GM19324 (cell line): ENCODE measurements around the gene ST14.

ENCODE experiments used
- ATAC-seq: cut with Tn5 transposase; IDR thresholded peaks from one replicate; pipeline ENCODE4 v1.9.1; 2021; ENCODE audit warnings: mild to moderate bottlenecking, moderate library complexity; ENCODE audit not compliant: unreplicated experiment, low FRiP score

Gene ST14

GRCh38 chr11:130203766-130204702 lies 44.5 kb downstream of the ST14 start:
- no peak for ATAC-seq

DNA sequence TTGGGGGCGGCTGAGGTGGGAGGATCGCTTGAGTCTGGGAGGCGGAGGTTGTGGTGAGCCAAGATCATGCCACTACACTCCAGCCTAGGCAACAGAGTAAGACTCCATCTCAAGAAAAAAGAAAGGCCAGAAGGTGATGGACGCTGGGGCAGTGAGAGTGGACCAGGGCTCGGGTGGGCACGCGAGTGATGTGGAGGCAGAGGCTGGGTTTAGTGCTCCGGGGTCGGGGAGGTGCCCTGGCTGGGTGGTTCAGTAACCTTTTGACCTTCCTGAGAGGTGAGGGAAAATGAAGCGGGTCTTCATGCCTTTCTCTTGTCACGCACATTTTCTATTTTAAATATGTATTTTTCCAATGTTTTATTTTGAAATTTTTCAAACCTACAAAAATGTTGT lies 45.1 kb downstream of the ST14 start:
- ATAC-seq: no peak

DNA sequence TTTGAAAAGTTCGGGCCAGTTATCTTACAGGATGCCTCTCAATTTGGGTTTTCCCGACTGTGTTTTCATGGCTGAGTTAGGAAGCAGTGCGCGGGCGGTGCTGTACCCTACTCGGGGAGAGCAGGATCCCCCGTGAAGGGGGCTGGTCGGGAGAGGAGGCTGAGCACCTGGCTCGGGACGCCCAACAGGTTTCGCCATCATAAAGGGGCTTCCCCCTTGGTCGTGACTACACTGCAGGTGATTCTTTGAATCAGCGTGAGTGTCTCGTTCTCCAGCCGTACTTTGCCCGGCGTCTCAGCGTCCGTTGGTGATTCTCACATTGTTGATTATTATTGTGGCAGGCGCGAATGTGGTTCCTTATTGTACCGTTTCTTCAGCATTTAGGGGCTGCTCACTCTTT lies 46.6 kb downstream of the ST14 start:
- ATAC-seq: no peak

DNA sequence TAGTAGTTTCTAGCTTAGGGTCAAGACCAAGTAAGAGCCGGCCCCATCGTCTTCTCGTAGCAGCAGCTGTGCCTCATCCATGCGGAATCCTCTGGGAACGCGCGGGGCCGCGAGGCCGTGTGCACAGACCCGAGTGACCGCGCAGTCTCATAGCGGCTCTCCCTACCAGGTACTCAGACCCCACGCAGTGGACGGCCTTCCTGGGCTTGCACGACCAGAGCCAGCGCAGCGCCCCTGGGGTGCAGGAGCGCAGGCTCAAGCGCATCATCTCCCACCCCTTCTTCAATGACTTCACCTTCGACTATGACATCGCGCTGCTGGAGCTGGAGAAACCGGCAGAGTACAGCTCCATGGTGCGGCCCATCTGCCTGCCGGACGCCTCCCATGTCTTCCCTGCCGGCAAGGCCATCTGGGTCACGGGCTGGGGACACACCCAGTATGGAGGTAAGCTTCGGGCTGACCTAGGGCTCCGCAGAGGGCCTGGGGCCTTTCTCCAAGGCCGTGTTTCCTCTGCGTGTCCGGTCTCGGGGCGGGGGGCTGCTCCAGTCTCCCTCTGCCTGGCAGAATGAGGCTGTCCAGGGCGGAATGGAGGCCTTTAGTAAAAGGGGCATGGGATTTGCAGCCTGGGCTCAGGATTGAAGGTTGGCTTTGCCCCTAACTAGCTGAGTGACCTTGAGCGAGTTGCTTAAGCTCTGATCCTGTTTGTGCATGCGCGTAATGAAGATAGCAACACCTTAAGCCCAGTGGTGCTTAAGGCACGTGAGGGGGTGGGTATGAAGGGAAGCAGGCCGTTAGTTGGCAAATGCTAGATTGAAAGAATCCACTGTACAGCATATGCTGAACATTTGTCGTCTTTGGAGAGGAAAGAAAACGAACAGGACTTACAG lies 48.9 kb downstream of the ST14 start:
- no peak for ATAC-seq

DNA sequence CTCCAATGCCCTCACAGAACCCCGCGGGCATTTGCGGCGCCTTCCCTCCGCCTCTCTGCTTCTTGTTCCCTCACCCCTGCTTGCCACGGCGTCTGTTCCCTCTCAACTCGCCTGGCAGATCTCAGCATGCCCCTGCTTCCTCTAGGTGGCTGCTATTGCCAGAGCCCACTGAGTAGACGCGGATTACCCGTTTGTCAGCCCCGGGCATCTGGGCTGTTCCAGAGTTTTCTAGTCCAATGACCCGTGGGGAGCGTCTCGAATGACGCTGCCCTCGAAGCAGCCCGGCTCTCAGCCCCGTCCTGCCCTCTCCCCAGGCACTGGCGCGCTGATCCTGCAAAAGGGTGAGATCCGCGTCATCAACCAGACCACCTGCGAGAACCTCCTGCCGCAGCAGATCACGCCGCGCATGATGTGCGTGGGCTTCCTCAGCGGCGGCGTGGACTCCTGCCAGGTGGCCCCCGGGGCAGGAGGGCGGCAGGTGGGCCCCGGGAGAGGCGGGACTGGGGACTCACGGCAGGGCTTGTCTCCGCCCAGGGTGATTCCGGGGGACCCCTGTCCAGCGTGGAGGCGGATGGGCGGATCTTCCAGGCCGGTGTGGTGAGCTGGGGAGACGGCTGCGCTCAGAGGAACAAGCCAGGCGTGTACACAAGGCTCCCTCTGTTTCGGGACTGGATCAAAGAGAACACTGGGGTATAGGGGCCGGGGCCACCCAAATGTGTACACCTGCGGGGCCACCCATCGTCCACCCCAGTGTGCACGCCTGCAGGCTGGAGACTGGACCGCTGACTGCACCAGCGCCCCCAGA lies 49.7 kb downstream of the ST14 start:
- no peak for ATAC-seq

DNA sequence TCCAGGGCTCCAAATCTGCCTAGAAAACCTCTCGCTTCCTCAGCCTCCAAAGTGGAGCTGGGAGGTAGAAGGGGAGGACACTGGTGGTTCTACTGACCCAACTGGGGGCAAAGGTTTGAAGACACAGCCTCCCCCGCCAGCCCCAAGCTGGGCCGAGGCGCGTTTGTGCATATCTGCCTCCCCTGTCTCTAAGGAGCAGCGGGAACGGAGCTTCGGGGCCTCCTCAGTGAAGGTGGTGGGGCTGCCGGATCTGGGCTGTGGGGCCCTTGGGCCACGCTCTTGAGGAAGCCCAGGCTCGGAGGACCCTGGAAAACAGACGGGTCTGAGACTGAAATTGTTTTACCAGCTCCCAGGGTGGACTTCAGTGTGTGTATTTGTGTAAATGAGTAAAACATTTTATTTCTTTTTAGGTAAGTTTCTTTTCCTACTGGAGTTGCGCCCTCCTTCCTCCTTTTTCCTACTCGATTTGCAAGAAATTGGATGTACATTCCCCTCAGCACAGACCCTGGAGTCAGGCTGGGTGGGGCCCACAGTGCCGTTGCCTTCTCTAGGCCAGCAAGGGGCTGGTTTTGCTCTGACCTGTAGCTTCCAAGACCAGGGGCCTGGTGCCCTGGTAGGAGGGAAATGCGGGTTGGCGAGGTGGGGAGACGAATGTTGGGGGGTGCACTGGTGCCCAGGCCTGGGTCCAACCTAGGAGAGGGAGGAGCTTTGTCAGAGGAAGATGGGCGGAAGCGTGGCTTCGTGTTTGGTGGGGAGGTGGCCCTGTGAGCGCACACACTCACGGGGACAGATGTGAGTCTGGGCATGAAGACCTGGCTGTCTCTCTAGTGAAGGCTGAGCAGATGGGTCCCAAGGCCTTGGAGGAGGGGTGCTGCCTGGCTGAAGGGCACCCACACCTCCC lies 50.6 kb downstream of the ST14 start:
- ATAC-seq: no peak

DNA sequence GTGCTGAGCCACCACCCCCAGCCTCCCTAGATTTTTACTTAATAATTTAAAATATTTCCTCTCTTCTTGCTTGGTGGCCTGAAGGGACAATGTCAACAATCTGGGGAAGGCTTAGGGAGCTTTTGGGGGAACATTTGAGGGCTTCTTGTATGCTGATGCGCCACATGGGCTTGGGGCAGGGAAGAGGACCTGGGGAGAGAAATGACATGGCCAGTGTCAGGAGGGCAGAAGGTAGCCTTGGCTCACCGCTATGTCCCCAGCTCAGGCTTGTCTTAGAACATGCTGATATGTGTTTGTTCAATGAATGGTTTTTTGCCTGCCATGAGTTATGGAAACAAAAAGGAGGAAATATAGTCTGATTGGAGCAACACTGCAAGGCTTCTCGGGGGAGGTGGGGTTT lies 51.6 kb downstream of the ST14 start:
- no peak for ATAC-seq

GRCh38 chr11:130211781-130212401 lies 52.3 kb downstream of the ST14 start:
- ATAC-seq: no peak

- no peak for ATAC-seq
Measured at GRCh38 chr11:130212431-130212961, 52.9 kb downstream of the ST14 start.

DNA sequence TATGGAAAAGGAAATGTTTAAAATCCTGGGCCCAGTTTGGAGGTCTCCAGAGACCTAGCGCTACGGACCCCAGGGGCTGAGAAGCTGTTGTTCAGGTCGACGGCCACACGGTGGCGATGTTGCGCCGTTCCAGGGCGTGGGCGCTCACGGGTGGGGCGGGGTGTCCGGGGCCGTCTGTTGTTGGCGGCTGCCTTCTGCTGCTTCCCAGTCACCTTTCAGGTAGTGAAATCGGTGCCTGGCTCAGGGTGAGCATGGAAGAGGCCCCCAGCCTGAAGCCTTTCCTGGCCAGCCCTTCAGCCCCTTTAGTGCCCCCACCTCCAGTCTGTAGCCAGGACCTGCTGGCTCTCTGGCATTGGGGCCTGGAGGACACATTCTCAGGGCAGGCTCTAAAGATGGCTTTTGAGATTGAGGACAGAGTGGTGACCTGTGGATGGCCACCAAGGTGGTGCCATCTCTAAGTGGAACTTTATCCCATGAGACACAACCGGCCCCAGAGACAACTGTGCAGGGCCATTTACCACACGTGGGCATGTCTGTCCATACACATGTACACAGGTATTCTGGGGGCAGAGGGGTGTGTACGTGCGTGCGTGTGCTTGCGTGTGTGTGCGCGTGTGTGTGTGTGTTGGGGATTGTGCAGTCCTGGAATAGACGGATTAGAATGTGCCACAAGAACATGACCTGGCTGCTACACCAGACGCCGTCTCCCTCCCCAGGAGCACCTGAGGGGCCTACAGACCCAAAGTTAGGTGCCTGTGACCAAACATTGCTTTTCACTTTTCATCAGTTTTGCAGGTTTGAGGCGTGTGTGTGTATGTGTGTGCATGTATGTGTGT lies 53.8 kb downstream of the ST14 start:
- ATAC-seq: peak; percentile 70

GRCh38 chr11:130213979-130214281 lies 54.3 kb downstream of the ST14 start:
- ATAC-seq: no peak

- ATAC-seq: no peak
Measured at GRCh38 chr11:130214861-130215530, 55.4 kb downstream of the ST14 start.

- ATAC-seq: no peak
Measured at GRCh38 chr11:130215531-130216220, 56.1 kb downstream of the ST14 start.

DNA sequence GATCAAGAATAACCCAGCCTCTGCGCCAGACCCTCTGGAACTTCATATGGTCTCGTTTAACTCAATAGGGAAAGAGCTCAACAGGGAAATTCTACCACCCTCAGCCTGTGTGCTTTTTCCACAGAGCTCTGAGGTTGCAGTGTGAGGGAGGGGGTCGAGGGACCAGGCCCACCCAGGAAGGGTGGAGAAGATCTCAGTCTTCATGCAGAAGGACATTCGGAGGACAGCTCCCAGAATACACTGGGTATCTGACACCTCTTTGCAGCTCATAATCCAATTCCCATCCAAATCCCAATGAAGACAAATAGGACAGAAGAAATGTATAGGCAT lies 56.6 kb downstream of the ST14 start:
- ATAC-seq: no peak

GRCh38 chr11:130216591-130217132 lies 57.1 kb downstream of the ST14 start:
- no peak for ATAC-seq

DNA sequence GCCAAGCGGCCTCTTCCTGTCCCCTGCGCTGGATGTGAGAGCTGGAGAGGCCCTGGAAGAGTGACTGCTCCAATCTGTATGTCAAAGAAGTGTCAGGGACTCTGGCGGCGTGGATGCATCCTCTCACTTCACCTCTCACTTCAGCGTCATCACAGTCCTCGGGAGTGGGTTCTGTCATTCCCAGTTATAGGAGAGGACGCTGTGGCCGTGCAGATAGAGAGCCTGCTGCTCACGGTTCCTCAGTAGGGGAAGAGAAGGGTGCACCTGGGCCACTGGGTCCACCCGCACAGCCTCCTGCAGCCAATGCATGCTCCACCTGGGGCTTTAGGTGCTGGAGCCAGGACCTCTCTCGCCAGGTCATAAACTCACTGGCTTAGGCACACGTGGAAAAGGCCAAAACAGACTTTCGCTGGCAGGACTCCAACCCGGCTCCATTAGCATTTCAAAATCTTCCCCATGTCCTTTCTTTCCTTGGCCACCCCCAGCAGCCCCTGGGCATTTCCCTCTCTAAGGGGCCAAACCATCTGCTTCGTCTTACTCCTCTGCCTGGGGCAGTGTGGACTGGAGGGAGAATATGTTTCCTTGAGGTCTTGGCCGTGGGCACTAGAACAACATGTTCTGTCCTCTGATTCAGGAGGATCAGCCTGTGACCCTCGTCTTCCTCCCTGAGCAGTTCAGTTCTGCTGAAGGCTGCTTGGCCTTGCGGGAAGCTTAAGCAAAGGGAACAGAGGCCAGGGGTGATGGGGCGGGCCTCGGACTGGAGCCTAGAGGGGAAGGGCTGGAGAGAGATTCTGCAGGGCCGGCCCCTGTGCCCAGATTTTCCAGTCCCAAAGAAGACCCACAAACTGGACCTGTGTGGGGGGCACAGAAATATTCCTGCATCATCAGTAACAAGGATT lies 57.8 kb downstream of the ST14 start:
- no peak for ATAC-seq
